Calu3 (cell line): Measurements from ENCODE around the gene HECTD1. TPM values are rescaled to one million over a fixed set of nuclear protein-coding genes. Genes with fewer than 3 reads are reported as not detected.

Experiments used
- BruUV-seq: library from RNA; stranded (reverse); fragments of 400-500 nt; replicated peaks from 2 replicates; lab custom pipeline; 2021; lab: Mats Ljungman, UMichigan
- CTCF ChIA-PET: fragments of 300-600 bp; sonication (Branson Sonifier 250); formaldehyde crosslinking; loops from one replicate; lab custom pipeline; 2022; ENCODE audit warnings: antibody characterized with exemption; lab: Charles Lee
- DNase-seq: peaks from one replicate; pipeline ENCODE4 v3.0.0; 2022
- H3K27ac Mint-ChIP-seq: one replicate; pipeline ENCODE4 v1.8.0; 2022; ENCODE audit warnings: mixed read lengths; ENCODE audit not compliant: unreplicated experiment
- H3K27me3 Mint-ChIP-seq: one replicate; pipeline ENCODE4 v1.8.0; 2022; ENCODE audit warnings: mixed read lengths; ENCODE audit not compliant: unreplicated experiment
- H3K36me3 Mint-ChIP-seq: one replicate; pipeline ENCODE4 v1.8.0; 2022; ENCODE audit warnings: mild to moderate bottlenecking, moderate library complexity, mixed read lengths; ENCODE audit not compliant: insufficient read depth, unreplicated experiment
- H3K4me1 Mint-ChIP-seq: one replicate; pipeline ENCODE4 v1.8.0; 2022; ENCODE audit warnings: mild to moderate bottlenecking, low read depth, mixed read lengths; ENCODE audit not compliant: unreplicated experiment
- H3K4me3 Mint-ChIP-seq: one replicate; pipeline ENCODE4 v1.8.0; 2022; ENCODE audit warnings: mild to moderate bottlenecking, low read depth, moderate library complexity, mixed read lengths; ENCODE audit not compliant: unreplicated experiment
- H3K9me3 Mint-ChIP-seq: one replicate; pipeline ENCODE4 v1.8.0; 2022; ENCODE audit warnings: low read depth, mixed read lengths; ENCODE audit not compliant: unreplicated experiment
- intact Hi-C: fragments of 100-400 bp; cut with micrococcal nuclease; formaldehyde crosslinking; loops from one replicate; pipeline ENCODE4 v1.10.0; 2022; ENCODE audit not compliant: unreplicated experiment
- total RNA-seq: library from RNA; stranded (reverse); gene quantifications from 2 replicates; pipeline ENCODE4 v1.2.3, GENCODE V29; 2022
- TF ChIP-seq, protein P1 (sequence below): fragments of 200-600 bp; IDR thresholded peaks from one replicate; pipeline ENCODE4 v1.8.0; 2022; ENCODE audit warnings: antibody characterized with exemption; ENCODE audit not compliant: unreplicated experiment

The HECTD1 gene
- total RNA-seq, 1 experiment from 2014 or later, result 98.6 TPM

DNA sequence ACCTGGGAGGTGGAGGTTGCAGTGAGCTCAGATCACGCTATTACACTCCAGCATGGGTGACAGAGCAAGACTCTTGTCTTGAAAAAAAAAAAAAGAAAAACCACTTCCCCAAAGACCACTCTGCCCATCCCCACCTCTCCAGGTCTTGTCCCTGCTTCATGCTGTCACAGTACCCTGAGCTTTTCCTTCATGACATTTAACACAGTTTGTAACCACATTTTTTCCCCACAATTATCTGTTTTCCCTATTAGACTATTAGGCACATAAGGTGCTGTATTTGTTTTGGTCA is 6.9 kb downstream of the HECTD1 start:
- Mint-ChIP-seq H3K4me3 (no peak overlapping the region), H3K9me3 (no peaks in the 10 kb centered on the region), H3K27ac (peak overlapping the region; percentile 7), H3K27me3 (no peaks in the 10 kb centered on the region), H3K36me3 (peaks cover 38% of the 10 kb centered on the region), H3K4me1 (peaks cover 39% of the 10 kb centered on the region)
- TF ChIP-seq, protein P1, sequence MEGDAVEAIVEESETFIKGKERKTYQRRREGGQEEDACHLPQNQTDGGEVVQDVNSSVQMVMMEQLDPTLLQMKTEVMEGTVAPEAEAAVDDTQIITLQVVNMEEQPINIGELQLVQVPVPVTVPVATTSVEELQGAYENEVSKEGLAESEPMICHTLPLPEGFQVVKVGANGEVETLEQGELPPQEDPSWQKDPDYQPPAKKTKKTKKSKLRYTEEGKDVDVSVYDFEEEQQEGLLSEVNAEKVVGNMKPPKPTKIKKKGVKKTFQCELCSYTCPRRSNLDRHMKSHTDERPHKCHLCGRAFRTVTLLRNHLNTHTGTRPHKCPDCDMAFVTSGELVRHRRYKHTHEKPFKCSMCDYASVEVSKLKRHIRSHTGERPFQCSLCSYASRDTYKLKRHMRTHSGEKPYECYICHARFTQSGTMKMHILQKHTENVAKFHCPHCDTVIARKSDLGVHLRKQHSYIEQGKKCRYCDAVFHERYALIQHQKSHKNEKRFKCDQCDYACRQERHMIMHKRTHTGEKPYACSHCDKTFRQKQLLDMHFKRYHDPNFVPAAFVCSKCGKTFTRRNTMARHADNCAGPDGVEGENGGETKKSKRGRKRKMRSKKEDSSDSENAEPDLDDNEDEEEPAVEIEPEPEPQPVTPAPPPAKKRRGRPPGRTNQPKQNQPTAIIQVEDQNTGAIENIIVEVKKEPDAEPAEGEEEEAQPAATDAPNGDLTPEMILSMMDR, result no peak
- CTCF ChIA-PET, result interaction anchor here (0.7 kb wide), 1 partner anchor 45 kb away, joined by 3 read pairs; no protein-coding TSS in a partner anchor
- DNase-seq, result no peak
- intact Hi-C loops, result loop anchor here (10.0 kb wide), 1 partner anchor 124 kb away; no protein-coding TSS in a partner anchor
- BruUV-seq, result no TSS peak

DNA sequence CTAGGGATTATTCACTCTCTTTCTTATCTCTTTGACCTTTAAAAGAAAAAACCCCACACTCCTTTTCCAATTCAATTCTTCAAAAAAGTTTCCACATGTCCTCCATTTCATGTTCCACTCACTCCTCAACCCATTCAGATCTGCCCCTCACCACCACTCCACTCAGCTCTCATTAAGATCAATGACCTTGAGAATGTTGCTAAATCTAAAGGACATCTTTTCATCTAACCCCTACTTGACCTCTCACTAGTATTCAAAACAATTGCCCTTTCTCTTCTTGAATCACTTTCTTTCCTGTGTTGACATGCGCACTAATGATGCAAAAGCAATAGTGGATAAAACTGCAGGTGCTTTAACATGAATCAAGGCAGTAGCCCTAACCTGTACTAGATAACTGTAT is 9.9 kb downstream of the HECTD1 start:
- no TSS peak for BruUV-seq
- DNase-seq, result no peak
- Mint-ChIP-seq H3K27ac (peak overlapping the region; percentile 5), H3K9me3 (no peaks in the 10 kb centered on the region), H3K4me1 (peaks cover 39% of the 10 kb centered on the region), H3K4me3 (no peak overlapping the region), H3K36me3 (peaks cover 16% of the 10 kb centered on the region), H3K27me3 (no peaks in the 10 kb centered on the region)
- TF ChIP-seq, protein P1, result no peak
- intact Hi-C loops, result no loop called here
- CTCF ChIA-PET, result no interaction called here

DNA sequence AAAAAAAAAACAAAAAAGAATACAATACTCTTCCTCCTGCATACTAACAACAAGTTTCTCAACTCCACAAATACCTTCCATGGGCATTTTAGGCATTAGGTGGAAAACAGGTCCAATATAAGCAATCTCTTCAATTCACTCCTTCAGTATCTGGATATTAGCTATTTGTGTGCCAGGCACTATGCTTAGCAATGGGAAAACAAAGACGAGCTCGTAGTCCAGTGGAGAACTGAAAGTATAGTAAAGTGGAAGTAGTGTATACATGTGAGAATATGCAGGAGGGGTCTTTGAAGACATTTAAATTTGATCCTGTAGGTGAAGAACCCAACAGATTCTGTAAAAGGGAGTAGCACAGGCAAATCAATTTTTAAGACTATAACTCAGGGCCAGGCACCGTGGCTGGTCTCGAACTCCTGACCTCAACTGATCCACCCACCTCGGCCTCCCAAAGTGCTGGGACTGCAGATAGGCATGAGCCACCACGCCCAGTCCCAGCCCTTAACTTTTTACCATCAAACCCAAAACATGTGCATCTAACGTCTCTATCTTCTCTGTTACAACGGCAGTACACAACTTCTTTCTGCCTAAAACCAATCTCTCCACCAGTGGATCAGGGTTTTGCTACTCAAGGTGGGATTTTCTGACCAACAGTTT is 10.6 kb downstream of the HECTD1 start:
- Mint-ChIP-seq H3K36me3 (peaks cover 21% of the 10 kb centered on the region), H3K27me3 (no peaks in the 10 kb centered on the region), H3K27ac (no peak overlapping the region), H3K4me3 (no peak overlapping the region), H3K9me3 (no peaks in the 10 kb centered on the region), H3K4me1 (peaks cover 39% of the 10 kb centered on the region)
- no TSS peak for BruUV-seq
- TF ChIP-seq, protein P1, result no peak
- CTCF ChIA-PET, result interaction anchor here (0.6 kb wide), 1 partner anchor 56 kb away, joined by 3 read pairs; no protein-coding TSS in a partner anchor
- intact Hi-C loops, result loop anchor here (1.0 kb wide), 1 partner anchor 9 kb away; no protein-coding TSS in a partner anchor
- DNase-seq, result no peak

DNA sequence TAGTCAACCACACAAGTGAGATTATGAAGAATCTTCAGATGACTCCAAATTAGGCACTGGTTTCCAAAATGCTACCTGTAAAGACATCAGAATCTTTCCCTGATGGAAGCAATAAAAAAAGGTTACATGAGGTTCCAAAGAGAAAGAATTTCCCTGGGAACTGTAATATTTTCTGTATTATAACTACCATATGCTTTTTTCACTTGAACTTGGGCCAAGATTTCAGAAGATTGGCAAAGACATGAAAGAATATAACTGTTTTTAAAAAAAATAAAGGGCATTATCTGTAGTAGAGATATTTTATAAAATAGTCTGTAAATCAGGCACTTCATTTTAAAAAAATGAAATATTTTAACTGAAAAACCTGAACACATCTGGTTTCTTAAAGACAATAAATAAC is 12.9 kb downstream of the HECTD1 start:
- Mint-ChIP-seq H3K9me3 (no peaks in the 10 kb centered on the region), H3K4me1 (peaks cover 24% of the 10 kb centered on the region), H3K27me3 (no peaks in the 10 kb centered on the region), H3K4me3 (no peak overlapping the region), H3K36me3 (peaks cover 27% of the 10 kb centered on the region), H3K27ac (no peak overlapping the region)
- DNase-seq, result no peak
- no TSS peak for BruUV-seq
- TF ChIP-seq, protein P1, result no peak
- intact Hi-C loops, result no loop called here
- CTCF ChIA-PET, result interaction anchor here (1.0 kb wide), 1 partner anchor 13 kb away, joined by 4 read pairs; the partner anchor contains the start of gene HECTD1
